B cell (primary cell): ENCODE results near the gene CARD9. TPM values are rescaled to one million over a fixed set of nuclear protein-coding genes. Genes with fewer than 3 reads are reported as not detected.
A peak's percentile ranks its signal among the peaks of the same experiment; 100 is the strongest.

Source experiments
- ATAC-seq: fragments of 200-7000 bp; cut with Tn5 transposase; one replicate; pipeline ENCODE4 v1.10.0; 2021; ENCODE audit warnings: low read depth, mild to moderate bottlenecking, moderate number of reproducible peaks, moderate library complexity
- CTCF ChIA-PET: fragments of 350-600 bp; sonication (Branson Sonifier 250); formaldehyde crosslinking; loops from one replicate; lab custom pipeline; 2021; ENCODE audit warnings: antibody characterized with exemption, inconsistent platforms; lab: Charles Lee
- POLR2A ChIA-PET: fragments of 350-600 bp; sonication (Branson Sonifier 250); formaldehyde crosslinking; loops from one replicate; lab custom pipeline; 2021; ENCODE audit warnings: antibody characterized with exemption; lab: Charles Lee
- DNase-seq: peaks from one replicate; pipeline ENCODE4 v3.0.0; 2013
- H2AFZ ChIP-seq: 2 replicates; pipeline ENCODE4 v1.6.1; 2012; ENCODE audit warnings: mild to moderate bottlenecking, low read depth, low read length; ENCODE audit not compliant: insufficient read depth, poor library complexity, severe bottlenecking
- H3K27ac ChIP-seq, 2 donors: 1 replicate in 1 of 2; 2 replicates in 1 of 2; pipeline ENCODE4 v1.5.1; 2012 to 2013; ENCODE audit warnings: low read length in 2 of 2, mild to moderate bottlenecking in 2 of 2, moderate library complexity in 1 of 2
- H3K27me3 ChIP-seq, 4 experiments: fragments of 200-600 bp in 1 of 4; sonication (generic) in 1 of 4; replicated peaks in 1 of 4; 1 replicate in 2 of 4; 2 replicates in 2 of 4; pipeline versions ENCODE4 v1.6.1 to v1.7.0; 2013 to 2016; ENCODE audit warnings: low read length in 3 of 4, mild to moderate bottlenecking in 2 of 4, mixed read lengths in 1 of 4, moderate library complexity in 1 of 4; ENCODE audit not compliant: insufficient read depth in 4 of 4, control insufficient read depth in 3 of 4; ENCODE audit errors: control extremely low read depth in 1 of 4
- H3K36me3 ChIP-seq, 2 experiments: replicated peaks in 1 of 2; 1 replicate in 1 of 2; 2 replicates in 1 of 2; pipeline versions ENCODE4 v1.6.1 to v1.7.1; 2013; ENCODE audit warnings: low read length in 1 of 2; ENCODE audit not compliant: insufficient read depth in 2 of 2, control insufficient read depth in 1 of 2; ENCODE audit errors: control extremely low read depth in 1 of 2, extremely low read depth in 1 of 2
- H3K4me1 ChIP-seq, 2 donors: fragments of 200-600 bp in 1 of 2; sonication (generic) in 1 of 2; 1 replicate in 1 of 2; 2 replicates in 1 of 2; pipeline versions ENCODE4 v1.5.1 to v1.6.1; 2013 to 2017; ENCODE audit warnings: low read length in 2 of 2; ENCODE audit not compliant: control insufficient read depth in 2 of 2, insufficient read depth in 2 of 2
- H3K4me2 ChIP-seq: replicated peaks from 2 replicates; pipeline ENCODE3; 2012; ENCODE audit warnings: mild to moderate bottlenecking, low read depth, low read length; ENCODE audit not compliant: poor library complexity, severe bottlenecking
- H3K4me3 ChIP-seq, 5 experiments: fragments of 200-600 bp in 1 of 5; sonication (generic) in 1 of 5; 1 replicate in 3 of 5; 2 replicates in 2 of 5; pipeline versions ENCODE4 v1.5.1 to v1.7.0; 2011 to 2016; ENCODE audit warnings: low read length in 4 of 5, mild to moderate bottlenecking in 4 of 5, low read depth in 2 of 5, control low read depth in 1 of 5, moderate library complexity in 1 of 5; ENCODE audit not compliant: insufficient read depth in 1 of 5; ENCODE audit errors: control extremely low read depth in 1 of 5, extremely low read depth in 1 of 5
- H3K79me2 ChIP-seq: fragments of 200-600 bp; sonication (generic); one replicate; pipeline ENCODE4 v1.6.0; 2016; ENCODE audit warnings: low read length; ENCODE audit not compliant: control insufficient read depth, insufficient read depth
- H3K9ac ChIP-seq: fragments of 200-600 bp; sonication (generic); 2 replicates; pipeline ENCODE4 v1.6.1; 2017; ENCODE audit warnings: mild to moderate bottlenecking, low read length, moderate library complexity
- H3K9me3 ChIP-seq, 3 donors: one replicate each; pipeline versions ENCODE4 v1.6.1 to v1.7.1; 2013; ENCODE audit warnings: low read length in 2 of 3; ENCODE audit not compliant: control insufficient read depth in 2 of 3, insufficient read depth in 1 of 3; ENCODE audit errors: control extremely low read depth in 1 of 3
- H4K20me1 ChIP-seq: 2 replicates; pipeline ENCODE4 v1.6.0; 2012; ENCODE audit warnings: mild to moderate bottlenecking, low read length; ENCODE audit not compliant: insufficient read depth, control insufficient read depth, poor library complexity, severe bottlenecking
- H3K27ac Mint-ChIP-seq: one replicate; pipeline ENCODE4 v1.8.0; 2021; ENCODE audit warnings: mixed read lengths
- H3K27me3 Mint-ChIP-seq: one replicate; pipeline ENCODE4 v1.8.0; 2021; ENCODE audit warnings: mixed read lengths
- H3K4me1 Mint-ChIP-seq: one replicate; pipeline ENCODE4 v1.8.0; 2021; ENCODE audit warnings: mixed read lengths
- H3K4me3 Mint-ChIP-seq: one replicate; pipeline ENCODE4 v1.8.0; 2021; ENCODE audit warnings: mixed read lengths
- H3K9me3 Mint-ChIP-seq: one replicate; pipeline ENCODE4 v1.8.0; 2022; ENCODE audit warnings: mixed read lengths; ENCODE audit not compliant: insufficient read depth
- CTCF ChIP-seq: fragments of 200-600 bp; IDR thresholded peaks from one replicate; pipeline ENCODE4 v1.8.0; 2022; ENCODE audit warnings: antibody characterized with exemption, mild to moderate bottlenecking
- EZH2 ChIP-seq: IDR thresholded peaks from 2 replicates; pipeline ENCODE4 v1.6.1; 2012; ENCODE audit warnings: borderline replicate concordance, low read depth, mild to moderate bottlenecking, moderate library complexity, low read length; ENCODE audit not compliant: insufficient read depth, poor library complexity, severe bottlenecking
- WGBS: methylation state at CpG from one replicate; pipeline ENCODE4 v1.1.5; 2013; ENCODE audit warnings: missing lambda C conversion rate; ENCODE audit not compliant: insufficient coverage; 5-methylcytosine and 5-hydroxymethylcytosine counted together
- intact Hi-C: fragments of 100-400 bp; cut with micrococcal nuclease; formaldehyde crosslinking; loops from one replicate; pipeline ENCODE4 v1.10.0; 2022
- polyA minus RNA-seq: library from RNA; depleted of rRNA, polyadenylated mRNA; stranded (reverse); fragments of >200 nt; gene quantifications from 2 replicates; pipeline ENCODE4 v1.2.3, GENCODE V29; 2012
- polyA plus RNA-seq: library from polyadenylated mRNA; depleted of rRNA; stranded (reverse); fragments of >200 nt; gene quantifications from 2 replicates; pipeline ENCODE4 v1.2.3, GENCODE V29; 2012
- total RNA-seq, 2 donors: library from RNA; stranded (reverse); fragments of 120-200 nt in 1 of 2; gene quantifications; 1 replicate in 1 of 2; 2 replicates in 1 of 2; pipeline versions ENCODE4 v1.2.3 to v1.2.4, GENCODE V29; 2013 to 2022

The CARD9 gene, protein sequence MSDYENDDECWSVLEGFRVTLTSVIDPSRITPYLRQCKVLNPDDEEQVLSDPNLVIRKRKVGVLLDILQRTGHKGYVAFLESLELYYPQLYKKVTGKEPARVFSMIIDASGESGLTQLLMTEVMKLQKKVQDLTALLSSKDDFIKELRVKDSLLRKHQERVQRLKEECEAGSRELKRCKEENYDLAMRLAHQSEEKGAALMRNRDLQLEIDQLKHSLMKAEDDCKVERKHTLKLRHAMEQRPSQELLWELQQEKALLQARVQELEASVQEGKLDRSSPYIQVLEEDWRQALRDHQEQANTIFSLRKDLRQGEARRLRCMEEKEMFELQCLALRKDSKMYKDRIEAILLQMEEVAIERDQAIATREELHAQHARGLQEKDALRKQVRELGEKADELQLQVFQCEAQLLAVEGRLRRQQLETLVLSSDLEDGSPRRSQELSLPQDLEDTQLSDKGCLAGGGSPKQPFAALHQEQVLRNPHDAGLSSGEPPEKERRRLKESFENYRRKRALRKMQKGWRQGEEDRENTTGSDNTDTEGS
- total RNA-seq, result 0.44 and 0.57 TPM in 2 replicates
- total RNA-seq (2013), result 0.70 TPM
- 1.1 and 1.6 TPM in 2 replicates for polyA plus RNA-seq
- 1.3 and 1.6 TPM in 2 replicates for polyA minus RNA-seq

DNA sequence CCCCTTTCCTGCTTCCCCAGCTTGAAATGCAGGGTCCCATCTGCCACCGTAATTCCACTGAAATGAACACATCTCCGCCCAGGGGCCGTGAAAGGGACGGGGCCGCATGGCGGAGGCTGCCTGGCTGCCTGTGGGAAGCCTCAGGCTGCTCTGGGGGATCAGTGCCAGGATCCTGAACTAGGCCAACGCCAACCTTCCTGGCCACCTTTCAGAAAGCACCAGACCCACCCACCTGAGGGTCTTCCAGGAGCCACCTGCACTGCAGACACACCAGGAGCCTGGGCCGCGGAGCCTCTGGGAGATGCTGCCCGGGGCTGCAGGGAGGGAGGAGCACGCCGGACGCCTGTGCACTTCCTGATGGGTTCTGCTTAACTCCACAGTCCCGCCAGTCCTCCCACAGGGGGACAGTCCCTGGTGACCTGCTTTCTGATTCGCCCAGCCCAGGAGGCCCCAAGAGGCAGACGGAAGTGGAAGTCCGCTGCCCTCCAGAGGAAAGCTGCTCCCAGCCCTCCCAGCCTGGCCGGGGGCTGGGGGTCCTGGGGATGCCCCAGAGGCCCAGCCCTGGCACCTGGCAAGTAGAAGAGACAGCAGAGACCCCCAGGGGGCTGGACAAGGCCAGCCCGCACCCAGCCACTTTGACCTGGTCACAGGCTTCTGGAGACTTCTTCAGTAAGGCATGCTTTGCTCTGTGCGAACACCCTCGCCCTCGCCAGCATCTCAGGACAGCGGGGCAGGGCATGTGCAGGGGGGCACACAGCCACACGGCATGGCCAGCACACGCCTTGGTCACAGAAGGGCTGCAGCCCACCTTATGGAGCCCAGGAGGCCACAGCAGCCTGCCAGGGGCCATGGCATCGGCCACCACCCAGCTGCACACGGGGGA, at the start of gene CARD9:
TSS of gene CARD9 (minus strand) at position 370 of the 883 bp plus-strand sequence. CDS start 1,591 bp downstream, outside the sequence.
- H3K27me3 ChIP-seq, result peaks cover 0 to 6% (median 0%) of the 10 kb centered on the region in 4 experiments
- ATAC-seq, result no peak
- no peak within 1 kb of the TSS for H3K9ac ChIP-seq

More for the DNA sequence above, at the start of gene CARD9:
- intact Hi-C loops, result no loop called here
- CTCF ChIA-PET, result no interaction called here
- H3K36me3 ChIP-seq, result no peaks in the 10 kb centered on the region
- H3K9me3 Mint-ChIP-seq, result no peaks in the 10 kb centered on the region
- POLR2A ChIA-PET, result no interaction called here
- no peaks in the 10 kb centered on the region for H3K27me3 Mint-ChIP-seq
- H3K4me1 Mint-ChIP-seq, result peaks cover 8% of the 10 kb centered on the region
- no peak within 1 kb of the TSS for H3K27ac Mint-ChIP-seq
- WGBS, result 49% methylated on average over 27 of the region's 27 CpGs
- peaks cover 14 to 17% of the 10 kb centered on the region in 2 donors for H3K4me1 ChIP-seq
- no peak within 1 kb of the TSS for H3K4me3 Mint-ChIP-seq
- peak within 1 kb of the TSS; percentile 28 for H2AFZ ChIP-seq
- no peak for TF ChIP-seq EZH2
- no peak for TF ChIP-seq CTCF
- H3K4me2 ChIP-seq, result peak within 1 kb of the TSS; percentile 63
- no peak within 1 kb of the TSS for H3K27ac ChIP-seq
- DNase-seq, result no peak
- H3K79me2 ChIP-seq, result no peaks in the 10 kb centered on the region
- H3K4me3 ChIP-seq, result no peak within 1 kb of the TSS
- no peaks in the 10 kb centered on the region for H4K20me1 ChIP-seq
- no peaks in the 10 kb centered on the region for H3K9me3 ChIP-seq
